Hindlimb muscle (tissue), 1 donor: Measurements from ENCODE around the gene TAF11L4. TPM values are rescaled to one million over a fixed set of nuclear protein-coding genes. Genes with fewer than 3 reads are reported as not detected.

Experiments
- polyA plus RNA-seq: library from polyadenylated mRNA; unstranded; fragments of 120-200 nt; gene quantifications from one replicate; pipeline ENCODE4 v1.2.1, GENCODE V29; 2013; ENCODE audit not compliant: insufficient read length

TAF11L4 gene
- polyA plus RNA-seq, 1 donor, result not detected

Other genes starting within 250 kb of the TAF11L4 start
- gene TAF11L2, start 23.6 kb upstream of the TAF11L4 start, polyA plus RNA-seq, result not detected
- gene TAF11L3, start 3.4 kb upstream of the TAF11L4 start, polyA plus RNA-seq, result not detected
- not detected for gene TAF11L5, start 3.4 kb downstream of the TAF11L4 start, polyA plus RNA-seq
- gene TAF11L6, start 6.9 kb downstream of the TAF11L4 start, polyA plus RNA-seq, result not detected
- not detected for gene TAF11L7, start 64.0 kb downstream of the TAF11L4 start, polyA plus RNA-seq
- not detected for gene TAF11L8, start 69.2 kb downstream of the TAF11L4 start, polyA plus RNA-seq
- not detected for gene TAF11L9, start 72.6 kb downstream of the TAF11L4 start, polyA plus RNA-seq
- gene TAF11L10, start 76.0 kb downstream of the TAF11L4 start, polyA plus RNA-seq, result not detected
- not detected for gene TAF11L11, start 82.4 kb downstream of the TAF11L4 start, polyA plus RNA-seq
- gene TAF11L12, start 88.6 kb downstream of the TAF11L4 start, polyA plus RNA-seq, result not detected
- gene TAF11L13, start 110.3 kb downstream of the TAF11L4 start, polyA plus RNA-seq, result not detected
- not detected for gene TAF11L14, start 112.7 kb downstream of the TAF11L4 start, polyA plus RNA-seq